BLaER1 treated with 17β-estradiol and CSF1 and Interleukin-3, amounts not matched to agents 10 nM and 100 nM (cell line): ENCODE data around the gene KRTAP9-1.
"Not testable (repeated sequence)": the region's sequence is repeated elsewhere in the genome, so short reads cannot be mapped to it uniquely, and the experiment has no call there.

Source experiments
- H3K27ac ChIP-seq, 11 experiments: shearing (Covaris generic); formaldehyde crosslinking; 2 replicates each; pipeline ENCODE4 v1.8.1; 2022
- H3K27me3 ChIP-seq, 11 experiments: shearing (Covaris generic); formaldehyde crosslinking; 2 replicates each; pipeline ENCODE4 v1.8.1; 2022
- H3K36me3 ChIP-seq, 11 experiments: shearing (Covaris generic); formaldehyde crosslinking; 2 replicates each; pipeline ENCODE4 v1.8.1; 2022
- H3K4me1 ChIP-seq, 10 experiments: shearing (Covaris generic); formaldehyde crosslinking; 2 replicates each; pipeline ENCODE4 v1.8.1; 2022
- H3K4me2 ChIP-seq, 11 experiments: shearing (Covaris generic); formaldehyde crosslinking; 2 replicates each; pipeline ENCODE4 v1.8.1; 2022
- H3K4me3 ChIP-seq, 10 experiments: shearing (Covaris generic); formaldehyde crosslinking; 2 replicates each; pipeline ENCODE4 v1.8.1; 2022
- H3K9ac ChIP-seq, 11 experiments: shearing (Covaris generic); formaldehyde crosslinking; 2 replicates each; pipeline ENCODE4 v1.8.1; 2022
- H3K9me3 ChIP-seq, 11 experiments: shearing (Covaris generic); formaldehyde crosslinking; replicated peaks in 1 of 11; 2 replicates each; pipeline ENCODE4 v1.8.1; 2022
- H4K20me1 ChIP-seq, 11 experiments: shearing (Covaris generic); formaldehyde crosslinking; 2 replicates each; pipeline ENCODE4 v1.8.1; 2022
- Cebpa-rat ChIP-seq, 11 experiments: shearing (Covaris generic); IDR thresholded peaks; 2 replicates each; pipeline ENCODE4 v1.8.1; 2022

KRTAP9-1 gene

DNA sequence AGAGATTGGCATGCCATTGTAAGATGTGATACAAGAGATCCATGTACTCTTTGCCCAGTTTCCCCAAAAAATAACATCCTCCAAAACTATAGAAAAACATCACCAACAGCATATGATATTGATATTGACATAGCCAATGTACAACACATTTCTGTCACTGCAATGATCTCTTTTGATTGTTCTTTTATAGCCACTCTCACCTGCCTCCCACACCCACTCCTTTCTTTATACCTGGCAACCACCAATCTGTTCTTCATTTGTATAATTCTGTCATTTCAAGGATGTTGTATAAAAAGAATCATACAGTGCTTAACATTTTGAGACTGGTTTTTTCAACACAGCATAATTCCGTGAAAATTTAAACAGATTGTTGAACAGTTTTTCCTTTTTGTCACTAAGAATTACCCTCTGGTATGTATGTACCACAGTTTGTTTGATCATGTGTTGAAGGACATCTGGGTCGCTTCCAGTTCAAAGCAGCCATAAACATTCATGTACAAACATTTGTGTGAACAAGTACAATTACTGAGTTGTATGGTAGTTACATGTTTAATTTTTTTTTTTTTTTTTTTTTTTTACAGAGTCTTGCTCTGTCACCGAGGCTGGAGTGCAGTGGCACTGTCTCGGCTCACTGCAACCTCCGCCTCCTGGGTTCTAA is 9.9 kb downstream of the KRTAP9-1 start:
- no peaks in the 10 kb centered on the region for H3K36me3 ChIP-seq
- no peak overlapping the region for H3K27ac ChIP-seq
- no peak overlapping the region for H3K4me3 ChIP-seq
- no peaks in the 10 kb centered on the region for H3K27me3 ChIP-seq
- peaks cover 0 to 6% (median 0%) of the 10 kb centered on the region in 11 experiments; a peak in 2 of 22 replicates for H3K9me3 ChIP-seq
- H3K9ac ChIP-seq = no peak overlapping the region
- H3K4me1 ChIP-seq = no peaks in the 10 kb centered on the region
- no peaks in the 10 kb centered on the region for H4K20me1 ChIP-seq
- no peak for TF ChIP-seq Cebpa-rat (IDR thresholded peaks at IDR 0.05)
- no peak overlapping the region for H3K4me2 ChIP-seq

DNA sequence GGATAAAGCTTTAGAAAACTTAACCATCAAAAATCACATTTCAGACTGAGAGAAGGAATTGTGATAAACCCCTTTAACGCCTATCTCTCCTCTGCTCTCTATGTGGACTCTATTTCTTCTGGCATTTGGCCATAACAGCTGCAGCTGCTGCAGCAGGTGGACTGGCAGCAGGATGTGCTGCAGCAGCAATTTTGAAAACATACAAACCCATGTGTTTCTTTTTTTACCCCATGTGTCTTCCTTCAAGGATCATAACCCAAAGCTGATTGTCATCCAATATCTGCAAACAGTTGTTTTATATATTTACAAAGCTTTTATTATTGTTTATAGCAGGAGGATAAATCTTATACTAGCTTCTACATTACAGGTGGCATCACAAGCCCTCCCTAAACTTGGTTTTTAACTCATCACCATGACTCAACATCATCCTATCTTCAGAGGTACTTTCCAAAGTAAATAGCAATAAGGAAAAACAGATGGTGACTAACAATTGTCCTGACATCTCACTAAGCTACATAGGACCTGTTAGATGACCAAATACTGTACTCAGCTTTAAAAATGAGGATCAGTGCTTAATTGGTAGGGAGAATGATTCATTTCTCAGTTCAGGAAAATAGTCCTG is 22.3 kb downstream of the KRTAP9-1 start:
- Histone ChIP-seq H3K9me3 (no peaks in the 10 kb centered on the region), H3K4me1 (peaks cover 0 to 16% (median 7%) of the 10 kb centered on the region in 10 experiments; a peak in 12 of 20 replicates), H3K4me2 (peak overlapping the region in 5 of 11 experiments; percentile 30 to 56 (median 48); a peak in 8 of 22 replicates), H3K36me3 (no peaks in the 10 kb centered on the region), H3K4me3 (no peak overlapping the region), H3K27me3 (no peaks in the 10 kb centered on the region), H3K9ac (no peak overlapping the region), H3K27ac (no peak overlapping the region), H4K20me1 (no peaks in the 10 kb centered on the region)
- no peak for TF ChIP-seq Cebpa-rat (IDR thresholded peaks at IDR 0.05)

DNA sequence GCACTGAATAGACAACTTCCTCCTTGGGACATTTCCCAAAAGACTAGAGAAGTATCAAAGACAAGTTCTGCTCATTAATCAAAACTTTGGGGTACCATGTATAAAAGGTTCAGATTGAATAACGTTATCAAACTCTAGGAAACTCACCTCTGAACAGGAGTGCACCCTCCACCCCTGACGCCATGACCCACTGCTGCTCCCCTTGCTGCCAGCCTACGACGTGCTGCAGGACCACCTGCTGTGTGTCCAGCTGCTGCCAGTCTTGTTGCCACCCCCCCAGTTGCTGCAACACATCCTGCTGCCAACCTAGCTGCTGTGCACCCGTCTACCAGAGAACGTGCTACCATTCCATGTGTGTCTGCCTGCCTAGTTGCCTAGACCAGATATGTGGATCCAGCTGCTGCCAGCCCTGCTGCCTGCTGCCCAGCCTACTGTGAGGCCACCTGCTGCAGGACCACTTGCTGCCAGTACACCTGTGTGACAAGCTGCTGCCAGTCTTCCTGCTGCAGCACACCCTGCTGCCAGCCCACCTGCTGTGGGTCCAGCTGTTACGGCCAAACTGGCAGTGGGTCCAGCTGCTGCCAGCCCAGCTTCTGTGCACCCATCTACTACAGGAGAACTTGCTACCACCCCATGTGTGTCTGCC is 23.0 kb downstream of the KRTAP9-1 start:
- H3K4me3 ChIP-seq = no peak overlapping the region
- TF ChIP-seq Cebpa-rat (IDR thresholded peaks at IDR 0.05) = no peak
- no peak overlapping the region for H3K27ac ChIP-seq
- no peaks in the 10 kb centered on the region for H4K20me1 ChIP-seq
- H3K4me1 ChIP-seq = peaks cover 0 to 16% (median 7%) of the 10 kb centered on the region in 10 experiments; a peak in 12 of 20 replicates
- no peaks in the 10 kb centered on the region for H3K27me3 ChIP-seq
- peak overlapping the region in 5 of 11 experiments; percentile 4 to 50 (median 30); a peak in 7 of 22 replicates for H3K4me2 ChIP-seq
- H3K9ac ChIP-seq = no peak overlapping the region
- no peaks in the 10 kb centered on the region for H3K9me3 ChIP-seq
- no peaks in the 10 kb centered on the region for H3K36me3 ChIP-seq

- Histone ChIP-seq H3K9me3 (peaks cover 4 to 12% (median 8%) of the 10 kb centered on the region in 11 experiments; a peak in 11 of 22 replicates), H4K20me1 (no peaks in the 10 kb centered on the region), H3K9ac (no peak overlapping the region), H3K36me3 (no peaks in the 10 kb centered on the region), H3K4me2 (no peak overlapping the region), H3K4me1 (peaks cover 0 to 16% (median 7%) of the 10 kb centered on the region in 10 experiments; a peak in 12 of 20 replicates), H3K4me3 (no peak overlapping the region), H3K27me3 (no peaks in the 10 kb centered on the region), H3K27ac (no peak overlapping the region)
- no peak for TF ChIP-seq Cebpa-rat (IDR thresholded peaks at IDR 0.05)
These were observed 26.0 kb downstream of the KRTAP9-1 start for GRCh38 chr17:41215681-41216080.

DNA sequence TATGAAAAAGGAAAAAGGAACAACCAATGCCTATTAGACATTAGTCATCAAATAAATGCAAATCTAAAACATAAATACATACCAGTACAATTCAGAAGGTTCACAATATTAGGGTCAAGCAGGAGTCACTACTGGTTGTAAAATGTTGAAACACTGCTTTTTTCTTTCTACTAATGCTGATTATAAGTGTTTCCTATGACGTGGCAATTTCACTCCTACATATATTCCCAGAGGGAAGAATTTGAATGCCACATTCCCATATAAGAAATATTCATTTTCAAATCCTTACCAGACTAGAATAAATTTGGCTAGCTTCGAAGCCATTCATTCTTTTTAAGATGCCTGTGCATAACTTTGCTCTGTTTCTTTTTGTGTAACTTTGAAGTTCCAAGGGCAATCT is 34.1 kb downstream of the KRTAP9-1 start:
- H3K27ac ChIP-seq = no peak overlapping the region
- TF ChIP-seq Cebpa-rat (IDR thresholded peaks at IDR 0.05) = no peak
- H3K27me3 ChIP-seq = no peaks in the 10 kb centered on the region
- H3K4me2 ChIP-seq = no peak overlapping the region
- H3K9ac ChIP-seq = no peak overlapping the region
- no peak overlapping the region for H3K4me3 ChIP-seq
- peaks cover 0 to 6% (median 0%) of the 10 kb centered on the region in 10 experiments; a peak in 4 of 20 replicates for H3K4me1 ChIP-seq
- no peaks in the 10 kb centered on the region for H3K36me3 ChIP-seq
- H3K9me3 ChIP-seq = peaks cover 1 to 12% (median 8%) of the 10 kb centered on the region in 11 experiments; a peak in 10 of 22 replicates
- no peaks in the 10 kb centered on the region for H4K20me1 ChIP-seq

- no peak for TF ChIP-seq Cebpa-rat (IDR thresholded peaks at IDR 0.05)
These were observed 36.4 kb downstream of the KRTAP9-1 start for GRCh38 chr17:41226051-41226450.

DNA sequence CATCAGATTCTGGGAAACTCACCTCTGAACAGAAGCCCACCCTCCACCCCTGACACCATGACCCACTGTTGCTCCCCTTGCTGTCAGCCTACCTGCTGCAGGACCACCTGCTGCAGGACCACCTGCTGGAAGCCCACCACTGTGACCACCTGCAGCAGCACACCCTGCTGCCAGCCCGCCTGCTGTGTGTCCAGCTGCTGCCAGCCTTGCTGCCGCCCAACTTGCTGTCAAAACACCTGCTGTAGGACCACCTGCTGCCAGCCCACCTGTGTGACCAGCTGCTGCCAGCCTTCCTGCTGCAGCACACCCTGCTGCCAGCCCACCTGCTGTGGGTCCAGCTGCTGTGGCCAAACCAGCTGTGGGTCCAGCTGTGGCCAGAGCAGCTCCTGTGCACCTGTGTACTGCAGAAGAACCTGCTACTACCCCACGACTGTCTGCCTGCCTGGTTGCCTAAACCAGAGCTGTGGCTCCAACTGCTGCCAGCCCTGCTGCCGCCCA is 37.0 kb downstream of the KRTAP9-1 start, which contains the start of gene KRTAP9-2:
Gene KRTAP9-2 (plus strand): TSS at position 51 of the 498 bp plus-strand sequence. CDS start 7 bp downstream, at position 58.
- not testable (repeated sequence) for H3K27me3 ChIP-seq, H3K4me2 ChIP-seq, H3K4me3 ChIP-seq, H3K36me3 ChIP-seq, H4K20me1 ChIP-seq, H3K27ac ChIP-seq, H3K9ac ChIP-seq, H3K9me3 ChIP-seq, H3K4me1 ChIP-seq

More at GRCh38 chr17:41226051-41226450, 36.4 kb downstream of the KRTAP9-1 start:
- H4K20me1 ChIP-seq = no peaks in the 10 kb centered on the region
- H3K27ac ChIP-seq = no peak overlapping the region
- H3K27me3 ChIP-seq = no peaks in the 10 kb centered on the region
- H3K4me3 ChIP-seq = no peak overlapping the region
- no peak overlapping the region for H3K9ac ChIP-seq
- H3K9me3 ChIP-seq = 0 out of 22 replicates have a peak, but pooled peaks cover 0 to 6% (median 0%) of the 10 kb centered on the region in 11 experiments
- H3K36me3 ChIP-seq = no peaks in the 10 kb centered on the region
- H3K4me2 ChIP-seq = no peak overlapping the region
- peaks cover 0 to 5% (median 0%) of the 10 kb centered on the region in 10 experiments; a peak in 4 of 20 replicates for H3K4me1 ChIP-seq

- Histone ChIP-seq H4K20me1 (no peaks in the 10 kb centered on the region), H3K4me2 (no peak overlapping the region), H3K9me3 (0 out of 22 replicates have a peak, but pooled peaks cover 0 to 6% (median 0%) of the 10 kb centered on the region in 11 experiments), H3K27ac (no peak overlapping the region), H3K4me3 (no peak overlapping the region), H3K9ac (no peak overlapping the region), H3K27me3 (no peaks in the 10 kb centered on the region), H3K36me3 (no peaks in the 10 kb centered on the region), H3K4me1 (no peaks in the 10 kb centered on the region)
- TF ChIP-seq Cebpa-rat (IDR thresholded peaks at IDR 0.05) = no peak
These were observed 40.4 kb downstream of the KRTAP9-1 start for GRCh38 chr17:41230094-41230493.

GRCh38 chr17:41231731-41232130 is 42.0 kb downstream of the KRTAP9-1 start:
- H3K4me2 ChIP-seq = no peak overlapping the region
- H4K20me1 ChIP-seq = no peaks in the 10 kb centered on the region
- no peak overlapping the region for H3K27ac ChIP-seq
- no peak overlapping the region for H3K9ac ChIP-seq
- H3K9me3 ChIP-seq = no peaks in the 10 kb centered on the region
- no peaks in the 10 kb centered on the region for H3K27me3 ChIP-seq
- no peak for TF ChIP-seq Cebpa-rat (IDR thresholded peaks at IDR 0.05)
- H3K36me3 ChIP-seq = no peaks in the 10 kb centered on the region
- H3K4me3 ChIP-seq = no peak overlapping the region
- no peaks in the 10 kb centered on the region for H3K4me1 ChIP-seq

DNA sequence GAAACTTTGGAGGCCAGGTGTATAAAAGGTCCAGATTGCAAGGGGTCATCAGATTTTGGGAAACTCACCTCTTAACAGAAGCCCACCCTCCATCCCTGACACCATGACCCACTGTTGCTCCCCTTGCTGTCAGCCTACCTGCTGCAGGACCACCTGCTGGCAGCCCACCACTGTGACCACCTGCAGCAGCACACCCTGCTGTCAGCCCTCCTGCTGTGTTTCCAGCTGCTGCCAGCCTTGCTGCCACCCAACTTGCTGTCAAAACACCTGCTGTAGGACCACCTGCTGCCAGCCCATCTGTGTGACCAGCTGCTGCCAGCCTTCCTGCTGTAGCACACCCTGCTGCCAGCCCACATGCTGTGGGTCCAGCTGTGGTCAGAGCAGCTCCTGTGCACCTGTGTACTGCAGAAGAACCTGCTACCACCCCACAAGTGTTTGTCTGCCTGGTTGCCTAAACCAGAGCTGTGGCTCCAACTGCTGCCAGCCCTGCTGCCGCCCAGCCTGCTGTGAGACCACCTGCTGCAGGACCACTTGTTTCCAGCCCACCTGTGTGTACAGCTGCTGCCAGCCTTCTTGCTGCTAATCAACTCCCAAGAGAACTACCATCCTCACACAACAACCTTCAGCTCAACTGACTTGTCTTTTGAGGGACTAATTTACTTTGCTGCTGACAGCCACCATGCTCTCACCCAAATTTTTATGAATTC is 42.9 kb downstream of the KRTAP9-1 start, which contains the start of gene KRTAP9-3:
Gene KRTAP9-3 (plus strand): TSS at position 51 of the 707 bp plus-strand sequence. CDS start 53 bp downstream, at position 104.
- not testable (repeated sequence) for H3K27ac ChIP-seq, H3K36me3 ChIP-seq, H3K9me3 ChIP-seq, H4K20me1 ChIP-seq, H3K27me3 ChIP-seq, H3K4me3 ChIP-seq, H3K4me1 ChIP-seq, H3K4me2 ChIP-seq, H3K9ac ChIP-seq

DNA sequence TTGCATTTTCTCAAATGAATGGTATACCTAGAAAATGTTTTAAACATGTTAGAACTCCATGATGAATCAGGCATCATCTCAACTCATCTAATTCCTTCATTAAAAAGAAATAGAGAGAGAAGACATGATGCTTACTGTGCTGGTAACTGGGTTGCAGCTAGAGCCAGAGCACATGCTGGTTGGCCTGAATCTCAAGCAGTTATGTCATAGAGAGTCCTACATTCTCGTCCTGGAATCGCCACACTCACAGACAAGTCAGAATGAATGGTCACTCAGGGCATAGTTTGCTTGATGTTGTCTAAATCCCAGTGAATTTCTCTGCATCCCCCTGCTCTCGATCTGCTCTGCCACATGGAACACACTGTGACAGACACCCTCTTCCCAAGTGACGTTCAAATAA is 47.4 kb downstream of the KRTAP9-1 start:
- H4K20me1 ChIP-seq, H3K27me3 ChIP-seq, H3K4me3 ChIP-seq, H3K27ac ChIP-seq, H3K4me2 ChIP-seq, H3K36me3 ChIP-seq, H3K9ac ChIP-seq, H3K4me1 ChIP-seq: not testable (repeated sequence)
- peaks cover 7 to 14% (median 10%) of the 10 kb centered on the region in 11 experiments; a peak in 19 of 22 replicates for H3K9me3 ChIP-seq

DNA sequence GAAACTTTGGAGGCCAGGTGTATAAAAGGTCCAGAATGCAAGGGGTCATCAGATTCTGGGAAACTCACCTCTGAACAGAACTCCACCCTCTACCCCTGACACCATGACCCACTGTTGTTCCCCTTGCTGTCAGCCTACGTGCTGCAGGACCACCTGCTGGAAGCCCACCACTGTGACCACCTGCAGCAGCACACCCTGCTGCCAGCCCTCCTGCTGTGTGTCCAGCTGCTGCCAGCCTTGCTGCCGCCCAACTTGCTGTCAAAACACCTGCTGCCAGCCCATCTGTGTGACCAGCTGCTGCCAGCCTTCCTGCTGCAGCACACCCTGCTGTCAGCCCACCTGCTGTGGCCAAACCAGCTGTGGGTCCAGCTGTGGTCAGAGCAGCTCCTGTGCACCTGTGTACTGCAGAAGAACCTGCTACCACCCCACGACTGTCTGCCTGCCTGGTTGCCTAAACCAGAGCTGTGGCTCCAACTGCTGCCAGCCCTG is 48.3 kb downstream of the KRTAP9-1 start, which contains the start of gene KRTAP9-8:
Gene KRTAP9-8 (plus strand): TSS at position 51 of the 489 bp plus-strand sequence. CDS start 53 bp downstream, at position 104.
- H3K9ac ChIP-seq, H4K20me1 ChIP-seq, H3K4me1 ChIP-seq, H3K27ac ChIP-seq, H3K4me3 ChIP-seq, H3K27me3 ChIP-seq, H3K4me2 ChIP-seq, H3K36me3 ChIP-seq: not testable (repeated sequence)
- H3K9me3 ChIP-seq = peaks cover 7 to 14% (median 10%) of the 10 kb centered on the region in 11 experiments; a peak in 19 of 22 replicates
